HEK293T (cell line): ENCODE measurements around the gene FZR1.
"Not testable (repeated sequence)": the region's sequence is repeated elsewhere in the genome, so short reads cannot be mapped to it uniquely, and the experiment has no call there.

Experiments
- CTCF ChIA-PET: fragments of 350-600 bp; formaldehyde crosslinking; extraction: SDS; loops from one replicate; lab custom pipeline; 2021; ENCODE audit warnings: antibody characterized with exemption, inconsistent platforms; lab: Yijun Ruan, JAX
- POLR2A ChIA-PET: fragments of 350-600 bp; formaldehyde crosslinking; extraction: SDS; loops from one replicate; lab custom pipeline; 2020; ENCODE audit warnings: antibody characterized with exemption, inconsistent platforms; lab: Yijun Ruan, JAX
- DNase-seq: peaks from one replicate; pipeline ENCODE4 v3.0.0; 2012; ENCODE audit warnings: mixed read lengths; ENCODE audit errors: extremely low spot score
- ARNT ChIP-seq: fragments of 450-650 bp; IDR thresholded peaks from 2 replicates; pipeline ENCODE4 v1.6.1; 2017; ENCODE audit warnings: mild to moderate bottlenecking
- BHLHE40 ChIP-seq: fragments of 450-650 bp; IDR thresholded peaks from 2 replicates; pipeline ENCODE4 v1.6.1; 2016; ENCODE audit warnings: mild to moderate bottlenecking, moderate library complexity, borderline replicate concordance
- CTBP1 ChIP-seq: fragments of 450-650 bp; IDR thresholded peaks from 2 replicates; pipeline ENCODE4 v1.6.1; 2016; ENCODE audit warnings: borderline replicate concordance
- ELF4 ChIP-seq: fragments of 450-650 bp; IDR thresholded peaks from 2 replicates; pipeline ENCODE4 v1.6.1; 2017; ENCODE audit warnings: antibody characterized with exemption
- FOXA1 ChIP-seq: fragments of 450-650 bp; IDR thresholded peaks from 2 replicates; pipeline ENCODE4 v1.6.1; 2016; ENCODE audit warnings: mild to moderate bottlenecking
- FOXK2 ChIP-seq: fragments of 450-650 bp; IDR thresholded peaks from 2 replicates; pipeline ENCODE4 v1.6.1; 2016; ENCODE audit warnings: mild to moderate bottlenecking
- FOXM1 ChIP-seq: fragments of 450-650 bp; IDR thresholded peaks from 2 replicates; pipeline ENCODE4 v1.6.1; 2017; ENCODE audit warnings: mild to moderate bottlenecking, borderline replicate concordance
- HDGF ChIP-seq: fragments of 450-650 bp; IDR thresholded peaks from 2 replicates; pipeline ENCODE4 v1.6.1; 2017; ENCODE audit warnings: antibody characterized with exemption, borderline replicate concordance
- L3MBTL2 ChIP-seq: fragments of 450-650 bp; conservative IDR thresholded peaks from 2 replicates; pipeline ENCODE4 v1.6.1; 2016; ENCODE audit warnings: mild to moderate bottlenecking
- LEF1 ChIP-seq: fragments of 450-650 bp; IDR thresholded peaks from 2 replicates; pipeline ENCODE4 v1.6.1; 2017; ENCODE audit warnings: mild to moderate bottlenecking, borderline replicate concordance
- NFRKB ChIP-seq: fragments of 450-650 bp; IDR thresholded peaks from 2 replicates; pipeline ENCODE4 v1.6.1; 2016; ENCODE audit warnings: mild to moderate bottlenecking, moderate library complexity
- SP1 ChIP-seq: fragments of 450-650 bp; IDR thresholded peaks from 2 replicates; pipeline ENCODE4 v1.6.1; 2017
- SUZ12 ChIP-seq: fragments of 450-650 bp; IDR thresholded peaks from 2 replicates; pipeline ENCODE4 v1.6.1; 2016; ENCODE audit warnings: mild to moderate bottlenecking
- TARDBP ChIP-seq: fragments of 450-650 bp; IDR thresholded peaks from 2 replicates; pipeline ENCODE4 v1.6.1; 2016
- ZNF384 ChIP-seq: fragments of 450-650 bp; IDR thresholded peaks from 2 replicates; pipeline ENCODE4 v1.6.1; 2016
- TF ChIP-seq, protein P1 (sequence below): fragments of 450-650 bp; IDR thresholded peaks from 2 replicates; pipeline ENCODE4 v1.6.1; 2016

The FZR1 gene

GRCh38 chr19:3527238-3527910, 21.3 kb downstream of the FZR1 start:
- ChIA-PET POLR2A (no interaction called here), CTCF (no interaction called here)
- no peak for DNase-seq
- TF ChIP-seq LEF1 (no peak), FOXA1 (no peak), ELF4 (no peak), ARNT (no peak), TARDBP (no peak), NFRKB (no peak), SUZ12 (no peak), SP1 (no peak), BHLHE40 (no peak), FOXM1 (no peak), ZNF384 (no peak), L3MBTL2 (no peak), HDGF (no peak)
- TF ChIP-seq, protein P1, sequence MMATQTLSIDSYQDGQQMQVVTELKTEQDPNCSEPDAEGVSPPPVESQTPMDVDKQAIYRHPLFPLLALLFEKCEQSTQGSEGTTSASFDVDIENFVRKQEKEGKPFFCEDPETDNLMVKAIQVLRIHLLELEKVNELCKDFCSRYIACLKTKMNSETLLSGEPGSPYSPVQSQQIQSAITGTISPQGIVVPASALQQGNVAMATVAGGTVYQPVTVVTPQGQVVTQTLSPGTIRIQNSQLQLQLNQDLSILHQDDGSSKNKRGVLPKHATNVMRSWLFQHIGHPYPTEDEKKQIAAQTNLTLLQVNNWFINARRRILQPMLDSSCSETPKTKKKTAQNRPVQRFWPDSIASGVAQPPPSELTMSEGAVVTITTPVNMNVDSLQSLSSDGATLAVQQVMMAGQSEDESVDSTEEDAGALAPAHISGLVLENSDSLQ: no peak

GRCh38 chr19:3528080-3528479, 22.0 kb downstream of the FZR1 start:
- CTCF ChIA-PET: no interaction called here
- TF ChIP-seq TARDBP: no peak
- DNase-seq: no peak
- POLR2A ChIA-PET: no interaction called here

DNA sequence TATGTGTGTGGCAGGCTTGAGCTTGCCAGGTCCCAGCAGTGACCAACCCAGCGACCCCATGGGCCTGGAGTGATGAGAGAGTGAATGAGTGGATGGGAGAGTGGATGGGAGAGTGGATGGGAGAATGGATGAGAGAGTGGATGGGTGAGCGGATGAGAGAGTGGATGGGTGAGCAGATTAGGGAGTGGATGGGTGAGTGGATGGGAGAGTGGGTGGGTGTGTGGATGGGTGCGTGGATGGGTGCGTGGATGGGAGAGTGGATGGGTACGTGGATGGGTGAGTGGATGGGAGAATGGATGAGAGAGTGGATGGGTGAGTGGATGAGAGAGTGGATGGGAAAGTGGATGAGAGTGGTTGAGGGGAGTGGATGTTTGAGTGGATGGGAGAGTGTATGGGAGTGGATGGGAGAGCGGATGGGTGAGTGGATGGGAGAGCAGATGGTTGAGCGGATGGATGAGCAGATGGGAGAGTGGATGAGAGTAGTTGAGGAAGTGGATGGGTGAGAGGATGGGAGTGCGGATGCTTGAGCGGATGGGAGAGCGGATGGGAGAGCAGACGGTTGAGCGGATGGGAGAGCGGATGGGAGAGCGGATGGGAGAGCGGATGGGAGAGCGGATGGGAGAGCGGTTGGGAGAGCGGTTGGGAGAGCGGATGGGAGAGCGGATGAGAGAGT, 22.6 kb downstream of the FZR1 start:
- TF ChIP-seq TARDBP (no peak; the same call in 1 of the 2 replicates), HDGF (no peak)
- DNase-seq: no peak
- ChIA-PET POLR2A (no interaction called here), CTCF (no interaction called here)

DNA sequence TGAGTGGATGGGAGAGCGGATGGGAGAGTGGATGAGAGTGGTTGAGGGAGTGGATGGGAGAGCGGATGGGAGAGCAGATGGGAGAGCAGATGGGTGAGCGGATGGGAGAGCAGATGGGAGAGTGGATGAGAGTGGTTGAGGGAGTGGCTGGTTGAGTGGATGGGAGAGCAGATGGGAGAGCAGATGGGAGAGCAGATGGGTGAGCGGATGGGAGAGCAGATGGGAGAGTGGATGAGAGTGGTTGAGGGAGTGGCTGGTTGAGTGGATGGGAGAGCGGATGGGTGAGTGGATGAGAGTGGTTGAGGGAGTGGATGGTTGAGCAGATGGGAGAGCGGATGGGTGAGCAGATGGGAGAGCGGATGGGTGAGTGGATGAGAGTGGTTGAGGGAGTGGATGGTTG, 23.2 kb downstream of the FZR1 start:
- CTCF ChIA-PET, DNase-seq, POLR2A ChIA-PET: not testable (repeated sequence)

DNA sequence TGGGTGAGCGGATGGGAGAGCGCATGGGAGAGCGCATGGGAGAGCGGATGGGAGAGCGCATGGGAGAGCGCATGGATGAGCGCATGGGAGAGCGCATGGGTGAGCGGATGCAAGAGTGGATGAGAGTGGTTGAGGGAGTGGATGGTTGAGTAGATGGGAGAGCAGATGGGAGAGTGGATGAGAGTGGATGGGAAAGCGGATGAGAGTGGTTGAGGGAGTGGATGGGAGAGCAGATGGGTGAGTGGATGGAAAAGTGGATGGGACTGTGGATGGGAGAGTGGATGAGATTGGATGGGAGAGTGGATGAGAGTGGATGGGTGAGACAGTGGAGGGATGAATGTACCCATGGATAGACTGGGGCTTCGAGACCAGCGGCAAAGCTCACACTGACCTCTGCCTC, 24.3 kb downstream of the FZR1 start:
- DNase-seq: no peak
- ChIA-PET CTCF (no interaction called here), POLR2A (no interaction called here)
- TF ChIP-seq TARDBP (no peak), HDGF (no peak), LEF1 (no peak), FOXM1 (no peak), BHLHE40 (no peak), L3MBTL2 (no peak)
- TF ChIP-seq, protein P1: no peak

DNA sequence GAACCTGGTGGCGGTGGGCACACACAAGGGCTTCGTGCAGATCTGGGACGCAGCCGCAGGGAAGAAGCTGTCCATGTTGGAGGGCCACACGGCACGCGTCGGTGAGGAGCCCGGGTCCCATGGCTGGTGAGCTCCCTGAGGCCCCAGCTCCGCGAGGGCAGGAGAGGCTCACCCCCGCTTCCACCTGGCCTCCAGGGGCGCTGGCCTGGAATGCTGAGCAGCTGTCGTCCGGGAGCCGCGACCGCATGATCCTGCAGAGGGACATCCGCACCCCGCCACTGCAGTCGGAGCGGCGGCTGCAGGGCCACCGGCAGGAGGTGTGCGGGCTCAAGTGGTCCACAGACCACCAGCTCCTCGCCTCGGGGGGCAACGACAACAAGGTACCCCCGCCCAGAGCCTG, 25.6 kb downstream of the FZR1 start:
- no peak for DNase-seq
- TF ChIP-seq SP1 (no peak), NFRKB (no peak)
- ChIA-PET POLR2A (no interaction called here), CTCF (interaction anchor here (0.5 kb wide), 1 partner anchor 286 kb away, joined by 3 read pairs; no protein-coding TSS in a partner anchor)

GRCh38 chr19:3532154-3532786, 26.2 kb downstream of the FZR1 start:
- ChIA-PET POLR2A (no interaction called here), CTCF (interaction anchor here (0.5 kb wide), 1 partner anchor 285 kb away, joined by 3 read pairs; no protein-coding TSS in a partner anchor)
- no peak for DNase-seq
- no peak for TF ChIP-seq HDGF
- no peak for TF ChIP-seq SP1
- TF ChIP-seq ARNT: no peak
- TF ChIP-seq L3MBTL2: no peak
- TF ChIP-seq CTBP1: no peak
- TF ChIP-seq FOXM1: no peak
- TF ChIP-seq TARDBP: no peak
- no peak for TF ChIP-seq BHLHE40
- TF ChIP-seq SUZ12: no peak
- TF ChIP-seq ELF4: no peak
- TF ChIP-seq ZNF384: no peak
- no peak for TF ChIP-seq NFRKB

- POLR2A ChIA-PET: no interaction called here
- TF ChIP-seq FOXK2 (no peak), SUZ12 (no peak)
- CTCF ChIA-PET: no interaction called here
- no peak for DNase-seq
Observed at GRCh38 chr19:3533033-3533432, 26.9 kb downstream of the FZR1 start.
